ENCODE data around the gene SQOR.
A peak's percentile ranks its signal among the peaks of the same experiment; 100 is the strongest.

Gene SQOR

GRCh38 chr15:45664451-45664850, 29.6 kb downstream of the SQOR start:
- no peak for DNase-seq

GRCh38 chr15:45665261-45665660, 30.4 kb downstream of the SQOR start:
- DNase-seq = no peak

GRCh38 chr15:45666119-45666875, 31.5 kb downstream of the SQOR start:
- no peak for DNase-seq

- no peak for DNase-seq
These were observed 32.2 kb downstream of the SQOR start for GRCh38 chr15:45667002-45667401.

DNA sequence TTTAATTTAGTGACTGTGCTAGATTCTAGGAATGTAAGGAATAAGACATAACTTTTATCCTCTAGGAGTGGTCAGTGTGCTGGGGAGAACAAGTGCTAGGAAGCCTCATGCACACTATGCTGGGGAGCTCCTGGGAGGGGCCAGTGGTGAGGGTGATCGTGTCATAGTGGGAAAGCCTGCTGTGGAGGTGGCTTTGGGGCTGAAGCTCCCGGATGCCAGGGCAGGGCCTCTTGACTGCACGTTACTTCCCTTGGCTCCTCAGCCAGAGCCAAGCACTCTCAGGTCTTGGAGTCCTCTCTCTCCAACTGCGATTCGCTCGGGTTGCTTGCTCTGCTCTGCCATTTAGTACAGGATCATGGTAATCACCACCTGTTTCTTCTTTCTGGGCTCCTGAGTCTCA, 33.6 kb downstream of the SQOR start:
- no peak for DNase-seq

DNA sequence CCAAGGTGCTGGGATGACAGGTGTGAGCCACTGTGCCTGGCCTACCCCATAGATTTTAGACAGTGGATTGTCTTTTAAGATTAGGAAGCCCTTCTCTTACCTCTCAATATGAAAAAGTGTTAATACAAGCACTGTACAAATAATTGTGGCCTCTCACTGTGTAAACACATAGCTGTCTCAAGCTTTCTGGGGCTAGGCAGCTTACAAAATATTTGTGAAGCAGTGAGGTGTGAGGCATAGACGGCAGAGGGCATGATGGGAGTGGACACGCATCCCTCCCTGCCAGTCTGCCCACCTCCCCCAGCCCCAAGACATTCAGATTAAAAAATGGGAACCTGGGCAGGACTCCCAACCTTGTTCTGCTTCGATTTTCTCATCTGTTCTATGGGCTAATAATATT, 34.6 kb downstream of the SQOR start:
- no peak for DNase-seq

- DNase-seq = no peak
These were observed 35.3 kb downstream of the SQOR start for GRCh38 chr15:45670091-45670490.

GRCh38 chr15:45670511-45670910, 35.7 kb downstream of the SQOR start:
- no peak for DNase-seq

DNA sequence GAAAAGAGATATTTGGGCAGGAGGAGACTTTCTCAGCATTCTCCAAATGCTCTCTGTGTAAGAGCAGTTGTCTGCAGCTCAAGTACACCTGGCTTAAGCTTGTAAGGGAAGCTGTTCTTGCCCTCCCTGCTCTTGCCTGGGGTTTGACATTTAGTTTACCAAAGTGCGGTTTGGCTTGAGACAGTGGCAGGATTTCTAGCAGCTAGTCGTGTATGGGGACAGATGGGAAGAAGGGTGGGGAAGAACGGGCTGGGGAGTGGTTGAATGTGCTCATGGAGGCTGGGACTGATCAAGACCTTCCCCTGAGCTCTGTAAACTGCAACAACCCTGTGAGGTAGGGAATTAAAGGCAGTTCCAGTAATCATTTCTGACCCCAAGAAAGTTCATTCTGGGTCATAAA, 39.8 kb downstream of the SQOR start:
- DNase-seq = no peak

DNA sequence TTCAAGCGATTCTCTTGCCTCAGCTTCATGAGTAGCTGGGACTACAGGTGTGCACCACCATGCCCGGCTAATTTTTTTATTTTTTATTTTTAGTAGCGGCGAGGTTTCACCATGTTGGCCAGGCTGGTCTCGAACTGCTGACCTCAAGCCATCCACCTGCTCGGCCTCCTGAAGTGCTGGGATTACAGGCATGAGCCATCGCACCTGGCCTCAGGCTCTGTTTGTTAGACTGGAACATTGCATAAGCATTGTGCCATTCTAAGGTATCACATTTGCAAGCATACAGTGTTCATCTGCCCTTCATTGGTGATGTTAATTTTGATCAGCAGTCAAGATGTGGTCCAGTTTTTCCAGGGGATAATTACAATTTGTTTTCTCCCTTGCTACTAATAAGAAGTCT, 43.0 kb downstream of the SQOR start:
- no peak for DNase-seq

DNA sequence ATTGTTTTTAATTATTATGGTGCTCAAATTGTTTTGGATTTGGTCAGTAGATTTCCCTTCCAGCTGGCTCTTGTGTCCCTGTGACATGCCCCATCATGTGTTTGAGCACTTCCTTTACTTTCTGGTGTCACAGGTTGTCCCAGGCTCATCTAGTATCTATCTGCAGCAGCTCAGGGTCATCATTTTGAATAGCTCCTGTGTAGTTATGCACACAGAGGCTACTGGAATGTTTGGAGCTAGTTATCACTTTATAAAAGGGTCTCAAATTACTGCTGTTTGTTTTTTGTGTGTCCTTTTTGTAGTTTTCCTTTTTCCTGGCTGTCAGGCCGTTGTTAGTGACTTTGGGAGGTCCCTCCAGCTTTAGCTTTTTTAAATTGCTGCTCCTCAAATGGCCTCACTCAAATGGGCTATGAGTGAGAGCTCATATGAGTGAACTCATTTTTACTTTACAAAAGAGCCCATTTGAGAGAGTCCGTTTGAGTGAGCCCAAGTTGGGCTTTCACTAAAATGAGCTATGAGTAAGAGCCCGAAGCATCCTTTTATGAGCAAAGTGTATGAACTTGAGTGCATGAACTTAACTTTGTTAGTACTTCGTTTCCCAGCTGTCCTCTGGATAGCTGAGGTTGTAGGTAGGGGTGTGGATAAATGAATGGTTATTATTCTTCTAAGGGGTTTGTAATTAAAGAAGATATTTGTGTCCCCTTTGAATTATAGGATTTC, 43.8 kb downstream of the SQOR start:
- DNase-seq = no peak

DNA sequence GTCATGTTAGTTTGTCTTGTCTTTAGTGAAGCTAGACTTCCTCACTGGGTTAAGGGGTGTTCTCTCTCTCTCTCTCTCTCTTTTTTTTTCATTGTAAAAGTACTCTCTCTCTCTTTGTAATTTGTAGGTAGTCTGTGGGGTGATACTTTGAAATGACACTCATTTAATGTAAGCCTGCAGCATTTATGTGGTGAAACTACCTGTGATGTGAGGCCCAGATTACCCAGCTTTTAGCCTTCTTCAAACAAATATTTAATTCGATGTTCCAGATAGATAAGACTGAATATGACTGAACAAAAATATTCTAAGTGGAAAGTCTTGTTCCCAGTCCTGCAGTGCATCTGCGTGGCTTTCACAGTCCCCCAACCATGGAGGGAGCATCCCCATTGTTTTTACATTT, 49.7 kb downstream of the SQOR start:
- DNase-seq = no peak

DNA sequence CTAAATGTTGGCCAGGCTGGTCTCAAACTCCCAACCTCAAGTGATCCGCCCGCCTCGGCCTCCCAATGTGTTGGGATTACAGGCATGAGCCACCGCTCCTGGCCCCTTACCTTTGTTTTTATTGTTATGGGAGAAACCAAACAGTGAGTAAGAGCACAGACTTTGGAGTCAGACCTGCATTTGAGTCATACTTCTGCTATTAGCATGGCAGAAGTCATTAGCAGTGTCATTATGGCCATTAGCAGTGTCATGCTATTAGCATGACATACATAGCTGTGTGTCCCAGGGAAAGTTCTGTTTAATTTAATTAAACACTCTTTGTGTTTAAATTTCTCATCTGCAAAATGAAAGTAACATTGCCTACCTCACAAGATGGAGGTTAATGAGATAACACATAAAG, 54.8 kb downstream of the SQOR start:
- no peak for DNase-seq

GRCh38 chr15:45690581-45691260, 55.9 kb downstream of the SQOR start:
- DNase-seq = no peak

DNA sequence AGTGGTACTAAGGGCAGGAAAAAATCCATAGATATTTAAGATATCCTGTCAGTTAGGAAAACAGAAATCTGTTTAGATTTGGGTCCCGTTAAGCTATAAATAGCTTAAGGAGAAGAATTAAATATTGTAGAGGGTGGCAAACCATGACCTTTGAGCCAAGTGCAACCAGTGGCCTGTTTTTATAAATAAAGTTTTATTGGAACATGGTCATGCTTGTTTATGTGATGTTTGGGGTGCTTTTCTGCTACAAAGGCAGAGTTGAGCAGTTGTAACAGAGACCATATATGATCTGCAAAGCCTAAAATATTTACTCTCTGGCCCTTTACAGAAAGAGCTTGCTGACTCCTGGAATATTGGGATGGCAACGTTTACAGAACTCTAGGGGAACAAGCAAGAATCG, 66.3 kb downstream of the SQOR start:
- DNase-seq = no peak

- DNase-seq = no peak
These were observed 67.2 kb downstream of the SQOR start for GRCh38 chr15:45702041-45702440.

- DNase-seq = no peak
These were observed 69.0 kb downstream of the SQOR start for GRCh38 chr15:45703670-45704328.

DNA sequence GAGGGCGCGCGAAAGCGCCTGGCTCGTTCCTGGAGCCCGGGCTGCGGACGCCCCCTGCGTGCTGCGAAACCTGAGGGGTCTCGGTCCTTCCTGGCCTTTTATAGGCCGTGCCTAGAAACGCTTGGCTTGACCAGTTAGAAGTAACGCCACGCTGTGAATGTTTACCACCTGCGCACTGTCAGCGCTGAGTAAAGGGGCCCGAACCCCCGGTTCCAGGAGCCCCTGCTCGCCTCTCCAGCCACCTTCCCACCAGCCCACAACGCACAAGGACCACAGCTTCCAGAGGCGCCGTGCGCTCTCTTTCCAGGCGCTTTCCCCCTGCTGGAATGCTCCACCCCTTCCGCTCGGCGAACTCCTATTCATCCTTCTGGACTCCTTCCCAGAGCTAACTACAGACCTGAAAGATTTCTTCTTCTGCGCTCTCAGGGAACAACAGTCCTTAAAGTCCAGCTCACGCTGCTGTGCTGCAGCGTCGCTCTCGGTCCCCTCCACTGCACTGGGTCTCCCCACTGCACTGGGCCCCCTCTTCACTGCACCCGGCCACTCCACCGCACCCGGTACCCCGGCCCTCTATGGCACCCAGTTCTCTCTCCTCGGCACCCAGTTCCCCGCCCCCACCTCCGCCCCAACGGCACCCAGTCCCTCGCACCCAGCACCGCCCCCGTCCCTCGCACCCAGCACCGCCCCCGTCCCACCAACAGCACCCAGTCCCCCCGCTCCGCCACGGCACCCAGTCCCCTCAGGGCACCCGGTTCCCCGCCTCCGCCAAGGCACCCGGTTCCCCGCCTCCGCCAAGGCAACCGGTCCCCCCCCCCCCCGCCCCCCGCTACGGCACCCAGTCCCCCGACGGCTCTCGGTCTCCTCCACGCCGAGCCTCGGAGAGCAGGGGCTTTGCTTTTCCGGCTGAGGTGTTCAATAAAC, 69.8 kb downstream of the SQOR start:
- no peak for DNase-seq

DNA sequence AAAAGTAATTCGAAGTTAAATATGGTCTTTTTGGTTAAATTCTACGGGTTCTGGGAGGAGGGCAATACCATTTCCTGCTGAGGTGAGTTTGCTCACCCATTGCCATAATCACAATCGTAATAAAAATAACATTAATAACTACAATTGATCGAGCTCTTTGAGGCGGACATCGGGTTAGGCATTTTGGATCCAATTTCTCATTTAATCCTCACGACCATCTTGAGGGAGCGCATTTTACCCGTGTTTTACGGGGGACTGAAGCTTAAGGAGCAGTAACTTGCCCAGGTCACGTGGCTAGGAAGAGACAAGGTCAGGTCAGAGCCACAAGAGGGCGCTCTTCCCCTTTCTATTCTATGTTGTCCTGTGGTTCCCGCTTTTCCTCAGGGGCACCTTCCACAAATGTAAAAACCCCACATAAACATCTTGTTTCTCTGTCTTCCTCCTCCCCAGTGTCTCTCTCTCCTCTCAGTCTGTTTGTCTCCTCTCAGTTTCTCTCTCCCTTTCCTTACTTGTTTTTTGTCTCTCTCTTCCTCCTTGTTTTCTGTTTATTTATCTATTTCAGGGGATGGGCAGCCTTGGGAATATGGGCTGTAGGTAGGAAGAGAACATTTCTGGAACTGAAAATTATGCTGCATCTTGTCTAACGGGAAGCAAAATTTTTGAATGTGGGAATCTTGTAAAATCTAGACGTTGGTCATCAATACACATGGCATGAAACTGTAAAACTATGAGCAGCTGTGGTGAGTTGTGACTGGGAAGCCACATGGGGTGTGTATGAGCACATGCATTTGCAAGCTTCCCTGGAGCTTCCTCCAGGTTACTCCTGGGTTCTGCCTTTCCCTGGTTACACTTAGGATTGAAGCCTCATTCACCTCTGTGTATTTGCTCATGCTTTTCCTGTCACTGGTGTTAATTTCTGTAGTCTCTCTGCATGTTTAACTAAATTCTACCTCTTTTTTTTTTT, 71.0 kb downstream of the SQOR start:
- peak; percentile 54 for DNase-seq

DNA sequence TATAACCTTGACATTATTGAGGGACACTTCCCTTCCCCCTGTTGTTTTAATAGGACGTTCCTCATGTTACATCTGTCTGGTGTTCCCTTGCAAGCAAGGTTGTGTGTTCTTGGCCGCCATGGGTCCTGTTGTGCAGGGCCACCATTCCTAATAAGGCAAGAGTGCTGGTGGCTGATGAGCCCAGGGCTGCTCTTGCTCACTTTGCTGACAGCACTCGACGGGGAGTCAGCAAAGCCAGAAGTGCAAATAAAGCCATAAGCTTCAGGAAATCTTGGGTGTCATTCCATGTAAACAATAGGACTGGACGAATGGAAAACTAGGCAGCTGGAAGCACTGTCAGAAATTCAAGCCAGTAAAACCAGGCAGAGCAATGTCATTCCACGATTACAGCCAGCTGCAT, 75.8 kb downstream of the SQOR start:
- DNase-seq = no peak

All from stimulated activated CD4-positive, alpha-beta T cell treated with anti-CD3 and anti-CD28 coated beads, Interleukin-1b, Interleukin-23, amount 100 ng/mL, for 48 hours (primary cell).